SK-N-SH (cell line): ENCODE data around the gene EIF2S2. TPM values are rescaled to one million over a fixed set of nuclear protein-coding genes. Genes with fewer than 3 reads are reported as not detected.

Experiments used
- CTCF ChIA-PET: fragments of 300-600, 350-600 bp; formaldehyde crosslinking; extraction: SDS; loops from one replicate; lab custom pipeline; 2021; lab: Yijun Ruan, JAX
- POLR2A ChIA-PET: fragments of 350-600 bp; sonication (Branson Sonifier 250); formaldehyde crosslinking; extraction: SDS; loops from one replicate; lab custom pipeline; 2020; ENCODE audit warnings: antibody characterized with exemption, inconsistent platforms; lab: Yijun Ruan, JAX
- DNase-seq: peaks from one replicate; pipeline ENCODE4 v3.0.0; 2012
- H2AFZ ChIP-seq: fragments of 200-600 bp; sonication (generic); 2 replicates; pipeline ENCODE4 v1.8.1; 2016; ENCODE audit warnings: antibody characterized with exemption, mild to moderate bottlenecking, low read depth
- H3F3A ChIP-seq: fragments of 200-600 bp; sonication (generic); replicated peaks from 2 replicates; pipeline ENCODE3; 2016; ENCODE audit warnings: antibody characterized with exemption, mild to moderate bottlenecking; ENCODE audit not compliant: insufficient read depth
- H3K27ac ChIP-seq, 2 experiments: fragments of 200-500 bp in 1 of 2; fragments of 200-600 bp in 1 of 2; sonication (Bioruptor generic) in 1 of 2; sonication (generic), shearing (Covaris generic) in 1 of 2; 2 replicates each; pipeline versions ENCODE4 v1.5.1 to v1.6.1; 2014 to 2016; ENCODE audit warnings: low read depth in 2 of 2, inconsistent platforms in 1 of 2, low read length in 1 of 2, mild to moderate bottlenecking in 1 of 2, mixed read lengths in 1 of 2
- H3K27me3 ChIP-seq: fragments of 200-600 bp; sonication (generic), shearing (Covaris generic); 2 replicates; pipeline ENCODE4 v1.6.1; 2016; ENCODE audit warnings: mixed run types; ENCODE audit not compliant: insufficient read depth
- H3K36me3 ChIP-seq, 2 experiments: fragments of 200-500 bp in 1 of 2; fragments of 200-600 bp in 1 of 2; sonication (Bioruptor generic) in 1 of 2; sonication (generic) in 1 of 2; replicated peaks in 1 of 2; 2 replicates each; pipeline versions ENCODE3 to v1.5.1; 2014 to 2016; ENCODE audit warnings: low read length in 1 of 2, mild to moderate bottlenecking in 1 of 2; ENCODE audit not compliant: insufficient read depth in 2 of 2, control insufficient read depth in 1 of 2
- H3K4me1 ChIP-seq, 2 experiments: fragments of 200-500 bp in 1 of 2; fragments of 200-600 bp in 1 of 2; sonication (Bioruptor generic) in 1 of 2; sonication (generic), shearing (Covaris generic) in 1 of 2; 2 replicates each; pipeline versions ENCODE4 v1.5.1 to v1.6.1; 2014 to 2016; ENCODE audit warnings: low read depth in 1 of 2, low read length in 1 of 2, mixed run types in 1 of 2; ENCODE audit not compliant: insufficient read depth in 2 of 2, control insufficient read depth in 1 of 2
- H3K4me2 ChIP-seq: fragments of 200-600 bp; sonication (generic), shearing (Covaris generic); 2 replicates; pipeline ENCODE4 v1.6.1; 2017; ENCODE audit warnings: mixed run types
- H3K4me3 ChIP-seq, 2 experiments: fragments of 200-500 bp in 1 of 2; fragments of 200-600 bp in 1 of 2; sonication (Bioruptor generic) in 1 of 2; sonication (generic), shearing (Covaris generic) in 1 of 2; 2 replicates each; pipeline versions ENCODE4 v1.5.1 to v1.8.1; 2014 to 2016; ENCODE audit warnings: low read depth in 2 of 2, inconsistent platforms in 1 of 2, low read length in 1 of 2, mild to moderate bottlenecking in 1 of 2, mixed read lengths in 1 of 2, moderate library complexity in 1 of 2
- H3K79me2 ChIP-seq: fragments of 200-600 bp; sonication (generic); 2 replicates; pipeline ENCODE4 v1.8.1; 2017; ENCODE audit warnings: mild to moderate bottlenecking; ENCODE audit not compliant: insufficient read depth
- H3K9ac ChIP-seq: fragments of 200-600 bp; sonication (generic); 2 replicates; pipeline ENCODE4 v1.6.1; 2017; ENCODE audit warnings: mixed run types
- H3K9me2 ChIP-seq: fragments of 200-600 bp; sonication (generic); 2 replicates; pipeline ENCODE4 v1.6.1; 2017; ENCODE audit warnings: mixed run types
- H3K9me3 ChIP-seq: fragments of 200-600 bp; sonication (generic); 2 replicates; pipeline ENCODE4 v1.6.1; 2017; ENCODE audit warnings: mixed run types, mild to moderate bottlenecking, moderate library complexity
- H4K20me1 ChIP-seq: fragments of 200-600 bp; sonication (generic); 2 replicates; pipeline ENCODE4 v1.6.1; 2017; ENCODE audit warnings: mild to moderate bottlenecking, mixed run types; ENCODE audit not compliant: insufficient read depth
- CHD2 ChIP-seq: fragments of 150-350 bp; IDR thresholded peaks from 2 replicates; pipeline ENCODE4 v1.6.1; 2018; ENCODE audit warnings: low read length; ENCODE audit not compliant: partially characterized antibody
- ELF1 ChIP-seq: IDR thresholded peaks from 2 replicates; pipeline ENCODE4 v1.4.0; 2012
- EP300 ChIP-seq, 2 experiments: IDR thresholded peaks; 2 replicates each; pipeline versions ENCODE4 v1.4.0 to v1.6.1; 2012; ENCODE audit warnings: borderline replicate concordance in 1 of 2, low read depth in 1 of 2, low read length in 1 of 2
- FOXM1 ChIP-seq: IDR thresholded peaks from 2 replicates; pipeline ENCODE4 v1.4.0; 2012; ENCODE audit warnings: low read depth, mild to moderate bottlenecking
- GABPA ChIP-seq: IDR thresholded peaks from 2 replicates; pipeline ENCODE4 v1.4.0; 2012; ENCODE audit warnings: low read depth, mild to moderate bottlenecking
- JUND ChIP-seq: IDR thresholded peaks from 2 replicates; pipeline ENCODE4 v1.4.0; 2012
- MEF2A ChIP-seq: IDR thresholded peaks from 2 replicates; pipeline ENCODE4 v1.4.0; 2012; ENCODE audit warnings: low read depth, borderline replicate concordance
- MXI1 ChIP-seq: IDR thresholded peaks from 2 replicates; pipeline ENCODE4 v1.6.1; 2012; ENCODE audit warnings: mild to moderate bottlenecking, low read depth, low read length, improper control_type of control experiment
- NFIC ChIP-seq: IDR thresholded peaks from 2 replicates; pipeline ENCODE4 v1.4.0; 2012; ENCODE audit warnings: borderline replicate concordance
- POLR2AphosphoS5 ChIP-seq: IDR thresholded peaks from 2 replicates; pipeline ENCODE4 v1.6.1; 2012; ENCODE audit warnings: low read depth, low read length
- TCF12 ChIP-seq: IDR thresholded peaks from 2 replicates; pipeline ENCODE4 v1.4.0; 2012
- TEAD4 ChIP-seq: IDR thresholded peaks from 2 replicates; pipeline ENCODE4 v1.4.0; 2012; ENCODE audit warnings: mild to moderate bottlenecking, borderline replicate concordance; ENCODE audit not compliant: insufficient read depth
- YY1 ChIP-seq: IDR thresholded peaks from 2 replicates; pipeline ENCODE4 v1.4.0; 2012; ENCODE audit warnings: low read depth, mild to moderate bottlenecking
- WGBS: methylation state at CpG from one replicate; pipeline ENCODE4 v1.1.6; 2017; ENCODE audit warnings: low lambda C conversion rate; 5-methylcytosine and 5-hydroxymethylcytosine counted together
- polyA plus RNA-seq, 3 experiments: library from polyadenylated mRNA; depleted of rRNA; stranded (reverse); fragments of >200 nt; gene quantifications; 2 replicates each; pipeline ENCODE4 v1.2.3, GENCODE V29; 2012
- TF ChIP-seq, protein P1 (sequence below): IDR thresholded peaks from 2 replicates; pipeline ENCODE4 v1.4.0; 2012; ENCODE audit warnings: low read depth, borderline replicate concordance
- TF ChIP-seq, protein P2 (sequence below): fragments of 150-350 bp; IDR thresholded peaks from 2 replicates; pipeline ENCODE4 v1.6.1; 2016; ENCODE audit warnings: mild to moderate bottlenecking, low read depth, low read length
- TF ChIP-seq, protein P3 (sequence below): IDR thresholded peaks from 2 replicates; pipeline ENCODE4 v1.4.0; 2012; ENCODE audit warnings: low read depth, borderline replicate concordance
- TF ChIP-seq, protein P4 (sequence below): IDR thresholded peaks from 2 replicates; pipeline ENCODE4 v1.6.1; 2012; ENCODE audit warnings: mild to moderate bottlenecking, low read depth, low read length, moderate library complexity
- TF ChIP-seq, protein P5 (sequence below): IDR thresholded peaks from 2 replicates; pipeline ENCODE4 v1.4.0; 2012; ENCODE audit warnings: low read depth
- TF ChIP-seq, protein P6 (sequence below): fragments of 150-350 bp; IDR thresholded peaks from 2 replicates; pipeline ENCODE4 v1.6.1; 2017; ENCODE audit warnings: antibody characterized with exemption, low read length, low read depth, borderline replicate concordance

The EIF2S2 gene
- polyA plus RNA-seq, 1 of the 3 experiments (the other 2 are of a cell fraction), result 50.7 TPM

DNA sequence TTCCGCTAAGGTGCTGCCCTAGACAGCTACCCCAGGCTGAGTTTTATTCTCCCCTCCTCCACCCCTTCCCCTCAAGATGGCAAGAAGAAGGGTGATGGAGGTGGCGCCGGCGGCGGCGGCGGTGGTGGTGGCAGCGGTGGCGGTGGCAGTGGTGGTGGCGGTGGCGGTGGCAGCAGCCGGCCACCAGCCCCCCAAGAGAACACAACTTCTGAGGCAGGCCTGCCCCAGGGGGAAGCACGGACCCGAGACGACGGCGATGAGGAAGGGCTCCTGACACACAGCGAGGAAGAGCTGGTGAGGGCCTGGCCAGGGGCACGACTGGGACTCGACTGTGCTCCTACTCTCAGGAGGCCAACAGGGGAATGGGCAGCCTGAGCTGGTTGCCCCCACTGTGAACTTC is 35.1 kb downstream of the EIF2S2 start:
- Histone ChIP-seq H3K27ac (no peak overlapping the region), H3K4me3 (no peak overlapping the region), H2AFZ (no peak overlapping the region), H3K79me2 (peaks cover 12% of the 10 kb centered on the region; the same call in 1 of the 2 replicates), H3K9ac (no peak overlapping the region), H3K4me1 (peaks cover 0 to 17% of the 10 kb centered on the region in 2 experiments; a peak in 1 of 4 replicates), H3K9me3 (no peaks in the 10 kb centered on the region), H3K27me3 (no peaks in the 10 kb centered on the region), H3K9me2 (no peaks in the 10 kb centered on the region), H3F3A (no peaks in the 10 kb centered on the region), H3K36me3 (peaks cover 11 to 70% of the 10 kb centered on the region in 2 experiments), H4K20me1 (peaks cover 35% of the 10 kb centered on the region), H3K4me2 (no peak overlapping the region)
- no peak for DNase-seq
- ChIA-PET POLR2A (interaction anchor here (1.0 kb wide), 1 partner anchor 13 kb away, joined by 3 read pairs; no protein-coding TSS in a partner anchor), CTCF (interaction anchor here (0.9 to 6.4 kb wide), 4 partner anchors 11 to 213 kb away, joined by 3 to 36 read pairs (median 3); no protein-coding TSS in a partner anchor)
- TF ChIP-seq, protein P1, sequence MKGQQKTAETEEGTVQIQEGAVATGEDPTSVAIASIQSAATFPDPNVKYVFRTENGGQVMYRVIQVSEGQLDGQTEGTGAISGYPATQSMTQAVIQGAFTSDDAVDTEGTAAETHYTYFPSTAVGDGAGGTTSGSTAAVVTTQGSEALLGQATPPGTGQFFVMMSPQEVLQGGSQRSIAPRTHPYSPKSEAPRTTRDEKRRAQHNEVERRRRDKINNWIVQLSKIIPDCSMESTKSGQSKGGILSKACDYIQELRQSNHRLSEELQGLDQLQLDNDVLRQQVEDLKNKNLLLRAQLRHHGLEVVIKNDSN, result no peak
- no peak for TF ChIP-seq TCF12
- TF ChIP-seq MEF2A, result no peak
- no peak for TF ChIP-seq ELF1
- TF ChIP-seq, protein P2, sequence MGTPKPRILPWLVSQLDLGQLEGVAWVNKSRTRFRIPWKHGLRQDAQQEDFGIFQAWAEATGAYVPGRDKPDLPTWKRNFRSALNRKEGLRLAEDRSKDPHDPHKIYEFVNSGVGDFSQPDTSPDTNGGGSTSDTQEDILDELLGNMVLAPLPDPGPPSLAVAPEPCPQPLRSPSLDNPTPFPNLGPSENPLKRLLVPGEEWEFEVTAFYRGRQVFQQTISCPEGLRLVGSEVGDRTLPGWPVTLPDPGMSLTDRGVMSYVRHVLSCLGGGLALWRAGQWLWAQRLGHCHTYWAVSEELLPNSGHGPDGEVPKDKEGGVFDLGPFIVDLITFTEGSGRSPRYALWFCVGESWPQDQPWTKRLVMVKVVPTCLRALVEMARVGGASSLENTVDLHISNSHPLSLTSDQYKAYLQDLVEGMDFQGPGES, result no peak
- TF ChIP-seq FOXM1, result no peak
- TF ChIP-seq, protein P3, sequence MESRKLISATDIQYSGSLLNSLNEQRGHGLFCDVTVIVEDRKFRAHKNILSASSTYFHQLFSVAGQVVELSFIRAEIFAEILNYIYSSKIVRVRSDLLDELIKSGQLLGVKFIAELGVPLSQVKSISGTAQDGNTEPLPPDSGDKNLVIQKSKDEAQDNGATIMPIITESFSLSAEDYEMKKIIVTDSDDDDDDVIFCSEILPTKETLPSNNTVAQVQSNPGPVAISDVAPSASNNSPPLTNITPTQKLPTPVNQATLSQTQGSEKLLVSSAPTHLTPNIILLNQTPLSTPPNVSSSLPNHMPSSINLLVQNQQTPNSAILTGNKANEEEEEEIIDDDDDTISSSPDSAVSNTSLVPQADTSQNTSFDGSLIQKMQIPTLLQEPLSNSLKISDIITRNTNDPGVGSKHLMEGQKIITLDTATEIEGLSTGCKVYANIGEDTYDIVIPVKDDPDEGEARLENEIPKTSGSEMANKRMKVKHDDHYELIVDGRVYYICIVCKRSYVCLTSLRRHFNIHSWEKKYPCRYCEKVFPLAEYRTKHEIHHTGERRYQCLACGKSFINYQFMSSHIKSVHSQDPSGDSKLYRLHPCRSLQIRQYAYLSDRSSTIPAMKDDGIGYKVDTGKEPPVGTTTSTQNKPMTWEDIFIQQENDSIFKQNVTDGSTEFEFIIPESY, result no peak
- TF ChIP-seq, protein P4, sequence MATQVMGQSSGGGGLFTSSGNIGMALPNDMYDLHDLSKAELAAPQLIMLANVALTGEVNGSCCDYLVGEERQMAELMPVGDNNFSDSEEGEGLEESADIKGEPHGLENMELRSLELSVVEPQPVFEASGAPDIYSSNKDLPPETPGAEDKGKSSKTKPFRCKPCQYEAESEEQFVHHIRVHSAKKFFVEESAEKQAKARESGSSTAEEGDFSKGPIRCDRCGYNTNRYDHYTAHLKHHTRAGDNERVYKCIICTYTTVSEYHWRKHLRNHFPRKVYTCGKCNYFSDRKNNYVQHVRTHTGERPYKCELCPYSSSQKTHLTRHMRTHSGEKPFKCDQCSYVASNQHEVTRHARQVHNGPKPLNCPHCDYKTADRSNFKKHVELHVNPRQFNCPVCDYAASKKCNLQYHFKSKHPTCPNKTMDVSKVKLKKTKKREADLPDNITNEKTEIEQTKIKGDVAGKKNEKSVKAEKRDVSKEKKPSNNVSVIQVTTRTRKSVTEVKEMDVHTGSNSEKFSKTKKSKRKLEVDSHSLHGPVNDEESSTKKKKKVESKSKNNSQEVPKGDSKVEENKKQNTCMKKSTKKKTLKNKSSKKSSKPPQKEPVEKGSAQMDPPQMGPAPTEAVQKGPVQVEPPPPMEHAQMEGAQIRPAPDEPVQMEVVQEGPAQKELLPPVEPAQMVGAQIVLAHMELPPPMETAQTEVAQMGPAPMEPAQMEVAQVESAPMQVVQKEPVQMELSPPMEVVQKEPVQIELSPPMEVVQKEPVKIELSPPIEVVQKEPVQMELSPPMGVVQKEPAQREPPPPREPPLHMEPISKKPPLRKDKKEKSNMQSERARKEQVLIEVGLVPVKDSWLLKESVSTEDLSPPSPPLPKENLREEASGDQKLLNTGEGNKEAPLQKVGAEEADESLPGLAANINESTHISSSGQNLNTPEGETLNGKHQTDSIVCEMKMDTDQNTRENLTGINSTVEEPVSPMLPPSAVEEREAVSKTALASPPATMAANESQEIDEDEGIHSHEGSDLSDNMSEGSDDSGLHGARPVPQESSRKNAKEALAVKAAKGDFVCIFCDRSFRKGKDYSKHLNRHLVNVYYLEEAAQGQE, result no peak
- TF ChIP-seq MXI1, result no peak
- TF ChIP-seq CHD2, result no peak
- TF ChIP-seq EP300 (IDR thresholded peaks at IDR 0.05; ENCODE audit: borderline replicate concordance in 1 of 2, low read depth in 1 of 2, low read length in 1 of 2), result no peak
- TF ChIP-seq NFIC, result no peak
- TF ChIP-seq YY1, result no peak
- TF ChIP-seq POLR2AphosphoS5, result no peak
- TF ChIP-seq GABPA, result no peak
- TF ChIP-seq, protein P5, sequence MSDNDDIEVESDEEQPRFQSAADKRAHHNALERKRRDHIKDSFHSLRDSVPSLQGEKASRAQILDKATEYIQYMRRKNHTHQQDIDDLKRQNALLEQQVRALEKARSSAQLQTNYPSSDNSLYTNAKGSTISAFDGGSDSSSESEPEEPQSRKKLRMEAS, result no peak
- TF ChIP-seq, protein P6, sequence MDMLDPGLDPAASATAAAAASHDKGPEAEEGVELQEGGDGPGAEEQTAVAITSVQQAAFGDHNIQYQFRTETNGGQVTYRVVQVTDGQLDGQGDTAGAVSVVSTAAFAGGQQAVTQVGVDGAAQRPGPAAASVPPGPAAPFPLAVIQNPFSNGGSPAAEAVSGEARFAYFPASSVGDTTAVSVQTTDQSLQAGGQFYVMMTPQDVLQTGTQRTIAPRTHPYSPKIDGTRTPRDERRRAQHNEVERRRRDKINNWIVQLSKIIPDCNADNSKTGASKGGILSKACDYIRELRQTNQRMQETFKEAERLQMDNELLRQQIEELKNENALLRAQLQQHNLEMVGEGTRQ, result no peak
- TF ChIP-seq TEAD4, result no peak
- TF ChIP-seq JUND, result no peak
- WGBS, result 97% methylated on average over 18 of the region's 20 CpGs
